ENCODE measurements around the gene ARHGAP26. TPM values are rescaled to one million over a fixed set of nuclear protein-coding genes. Genes with fewer than 3 reads are reported as not detected.

ARHGAP26 gene
- total and polyA plus RNA-seq, 2 donors (not counting 3 experiments of a cell fraction or from before 2014, with no cell fraction given): 3.1 to 16.2 TPM

- no peak overlapping the region for H2AFZ ChIP-seq (ENCODE audit: low read depth, low read length)
- intact Hi-C loops (cut with micrococcal nuclease): no loop called here
- H3K27me3 ChIP-seq (ENCODE audit: control insufficient read depth in 2 of 2, insufficient read depth in 2 of 2, low read length in 2 of 2): no peaks in the 10 kb centered on the region
- no peak overlapping the region for H3K4me2 ChIP-seq (ENCODE audit: insufficient read depth, low read length)
- no peak overlapping the region for H3K9ac ChIP-seq (replicated peaks; ENCODE audit: extremely low read depth, insufficient read depth, low read length)
- BruUV-seq (replicated peaks): no TSS peak
- H3K36me3 ChIP-seq (ENCODE audit: control insufficient read depth in 2 of 2, extremely low read depth in 1 of 2, insufficient read depth in 2 of 2, low read length in 2 of 2): no peaks in the 10 kb centered on the region
- no peak for DNase-seq (ENCODE audit: low read depth, low spot score)
- dilution Hi-C loops (cut with MboI; ENCODE audit: extremely low pct_ligation_motif_present, low sequenced_read_pairs): no loop called here
- CTCF ChIA-PET: interaction anchor here (1.8 to 1.9 kb wide), 2 partner anchors 28 to 35 kb away, joined by 4 to 10 read pairs; no protein-coding TSS in a partner anchor
- no peak overlapping the region for H3K4me3 ChIP-seq (replicated peaks in 1 of 3; ENCODE audit: insufficient read depth in 1 of 3, low read depth in 1 of 3, low read length in 3 of 3)
- H3K9me3 ChIP-seq (replicated peaks; ENCODE audit: control insufficient read depth, insufficient read depth, low read length): no peaks in the 10 kb centered on the region
- H3K4me1 ChIP-seq (ENCODE audit: control insufficient read depth, extremely low read depth, insufficient read depth, low read length): peaks cover 29% of the 10 kb centered on the region
- no peak for FAIRE-seq
- H3K79me2 ChIP-seq (ENCODE audit: control insufficient read depth, insufficient read depth, low read length): no peaks in the 10 kb centered on the region
- no peak overlapping the region for H3K27ac ChIP-seq (ENCODE audit: insufficient read depth, low read depth, low read length)
- H3K9me1 ChIP-seq (replicated peaks; ENCODE audit: control insufficient read depth, extremely low read depth, insufficient read depth, low read length): no peaks in the 10 kb centered on the region
- TF ChIP-seq, protein P1, sequence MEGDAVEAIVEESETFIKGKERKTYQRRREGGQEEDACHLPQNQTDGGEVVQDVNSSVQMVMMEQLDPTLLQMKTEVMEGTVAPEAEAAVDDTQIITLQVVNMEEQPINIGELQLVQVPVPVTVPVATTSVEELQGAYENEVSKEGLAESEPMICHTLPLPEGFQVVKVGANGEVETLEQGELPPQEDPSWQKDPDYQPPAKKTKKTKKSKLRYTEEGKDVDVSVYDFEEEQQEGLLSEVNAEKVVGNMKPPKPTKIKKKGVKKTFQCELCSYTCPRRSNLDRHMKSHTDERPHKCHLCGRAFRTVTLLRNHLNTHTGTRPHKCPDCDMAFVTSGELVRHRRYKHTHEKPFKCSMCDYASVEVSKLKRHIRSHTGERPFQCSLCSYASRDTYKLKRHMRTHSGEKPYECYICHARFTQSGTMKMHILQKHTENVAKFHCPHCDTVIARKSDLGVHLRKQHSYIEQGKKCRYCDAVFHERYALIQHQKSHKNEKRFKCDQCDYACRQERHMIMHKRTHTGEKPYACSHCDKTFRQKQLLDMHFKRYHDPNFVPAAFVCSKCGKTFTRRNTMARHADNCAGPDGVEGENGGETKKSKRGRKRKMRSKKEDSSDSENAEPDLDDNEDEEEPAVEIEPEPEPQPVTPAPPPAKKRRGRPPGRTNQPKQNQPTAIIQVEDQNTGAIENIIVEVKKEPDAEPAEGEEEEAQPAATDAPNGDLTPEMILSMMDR (IDR thresholded peaks at IDR 0.05; ENCODE audit: extremely low read depth in 1 of 2, insufficient read depth in 1 of 2, low read depth in 1 of 2, low read length in 2 of 2): no peak
- TF ChIP-seq JUN (IDR thresholded peaks at IDR 0.05; ENCODE audit: borderline replicate concordance, insufficient read depth, insufficient read length, low read depth) (no peak), MAX (IDR thresholded peaks at IDR 0.05; ENCODE audit: insufficient read depth, insufficient read length) (no peak), POLR2AphosphoS5 (IDR thresholded peaks at IDR 0.05; ENCODE audit: insufficient read depth, low read depth, low read length) (no peak), EZH2 (IDR thresholded peaks at IDR 0.05; ENCODE audit: borderline replicate concordance, low read depth, low read length, severe bottlenecking) (no peak), MYC (IDR thresholded peaks at IDR 0.05; ENCODE audit: low read depth, low read length) (no peak), POLR2A (IDR thresholded peaks at IDR 0.05; ENCODE audit: low read depth, low read length) (no peak), FOS (IDR thresholded peaks at IDR 0.05; ENCODE audit: borderline replicate concordance, insufficient read depth, low read length) (no peak), GATA2 (IDR thresholded peaks at IDR 0.05; ENCODE audit: insufficient read depth, insufficient read length, low read depth, low read length) (no peak)
- POLR2A ChIA-PET: no interaction called here
- no peaks in the 10 kb centered on the region for H4K20me1 ChIP-seq (replicated peaks; ENCODE audit: control insufficient read depth, extremely low read depth, insufficient read depth, low read length)
These were observed 204.2 kb downstream of the ARHGAP26 start for GRCh38 chr5:142974409-142974808.
